NT2/D1 (cell line): ENCODE data around the gene PPP1R3A.

ENCODE experiments used
- SUZ12 ChIP-seq: IDR thresholded peaks from 2 replicates; pipeline ENCODE4 v1.6.1; 2011; ENCODE audit not compliant: insufficient read length, insufficient read depth; ENCODE audit errors: extremely low read depth
- YY1 ChIP-seq: IDR thresholded peaks from 2 replicates; pipeline ENCODE4 v1.6.1; 2011; ENCODE audit not compliant: insufficient read length, insufficient read depth
- ZNF274 ChIP-seq: IDR thresholded peaks from 2 replicates; pipeline ENCODE4 v1.6.1; 2011; ENCODE audit warnings: mild to moderate bottlenecking, low read depth, low read length

- TF ChIP-seq YY1 = no peak
- TF ChIP-seq ZNF274 = no peak
- no peak for TF ChIP-seq SUZ12
Measured at GRCh38 chr7:113928112-113928511, 9.3 kb upstream of the PPP1R3A start.
